Thyroid gland (tissue), 4 donors: ENCODE results near the gene VASP.

Source experiments
- CTCF ChIP-seq, 6 experiments: fragments of 200-600 bp in 3 of 6; fragments of 450-650 bp in 3 of 6; sonication (generic) in 3 of 6; IDR thresholded peaks; one replicate each; pipeline ENCODE4 v1.5.1; 2016 to 2019; ENCODE audit warnings: antibody characterized with exemption in 6 of 6, mild to moderate bottlenecking in 2 of 6, inconsistent platforms in 1 of 6, moderate library complexity in 1 of 6
- POLR2A ChIP-seq, 2 donors: fragments of 450-650 bp; IDR thresholded peaks; one replicate each; pipeline ENCODE4 v1.6.1; 2017; ENCODE audit warnings: antibody characterized with exemption in 2 of 2, mild to moderate bottlenecking in 2 of 2, moderate library complexity in 1 of 2

GRCh38 chr19:45498411-45499195, 8.7 kb upstream of the VASP start, which contains the start of gene PPM1N:
- TF ChIP-seq CTCF (IDR thresholded peaks at IDR 0.05) (no peak), POLR2A (IDR thresholded peaks at IDR 0.05) (no peak)
